ENCODE results near the gene CCDC187. TPM values are rescaled to one million over a fixed set of nuclear protein-coding genes. Genes with fewer than 3 reads are reported as not detected.

The CCDC187 gene
- total and polyA plus RNA-seq, 2 of the 8 experiments (the other 6 are each of a cell fraction or from before 2014, with no cell fraction given): 0.02 TPM; not detected in 1

DNA sequence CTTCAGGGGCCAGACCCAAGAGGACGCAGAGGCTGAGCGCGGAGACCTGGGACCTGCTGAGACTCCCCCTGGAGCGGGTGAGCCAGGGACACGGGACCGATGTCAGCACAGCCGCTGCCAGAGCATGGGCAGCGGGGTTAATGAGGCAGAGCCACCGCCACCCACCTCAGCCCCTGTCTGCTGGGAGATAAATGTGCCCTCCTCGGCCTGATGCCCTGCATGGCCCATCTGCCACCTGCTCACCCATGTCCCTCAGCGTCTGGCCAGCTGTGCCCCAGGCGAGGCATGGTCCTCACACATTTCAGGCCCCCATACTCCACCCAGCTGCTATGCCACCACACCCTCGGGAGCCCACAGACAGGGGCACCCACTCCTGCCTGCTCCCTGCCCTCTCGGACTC is 44.8 kb upstream of the CCDC187 start (continued):
- TF ChIP-seq TCF12 (IDR thresholded peaks at IDR 0.05; ENCODE audit: low read depth, low read length): no peak
- TF ChIP-seq HDAC6 (IDR thresholded peaks at IDR 0.05; ENCODE audit: low read depth, low read length): no peak
- TF ChIP-seq RAD21 (IDR thresholded peaks at IDR 0.05 in 1 of 2, conservative IDR thresholded peaks at IDR 0.05 in 1 of 2; ENCODE audit: low read depth in 2 of 2, low read length in 2 of 2): no peak
- no peak for TF ChIP-seq SRF (IDR thresholded peaks at IDR 0.05; ENCODE audit: low read depth, low read length)
- no peak for TF ChIP-seq TEAD4 (IDR thresholded peaks at IDR 0.05; ENCODE audit: low read depth, low read length)
- TF ChIP-seq, protein P1, sequence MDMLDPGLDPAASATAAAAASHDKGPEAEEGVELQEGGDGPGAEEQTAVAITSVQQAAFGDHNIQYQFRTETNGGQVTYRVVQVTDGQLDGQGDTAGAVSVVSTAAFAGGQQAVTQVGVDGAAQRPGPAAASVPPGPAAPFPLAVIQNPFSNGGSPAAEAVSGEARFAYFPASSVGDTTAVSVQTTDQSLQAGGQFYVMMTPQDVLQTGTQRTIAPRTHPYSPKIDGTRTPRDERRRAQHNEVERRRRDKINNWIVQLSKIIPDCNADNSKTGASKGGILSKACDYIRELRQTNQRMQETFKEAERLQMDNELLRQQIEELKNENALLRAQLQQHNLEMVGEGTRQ (IDR thresholded peaks at IDR 0.05; ENCODE audit: low read length): no peak
